HG02870 (cell line): ENCODE measurements around the gene PHF19.

Source experiments
- ATAC-seq: cut with Tn5 transposase; IDR thresholded peaks from one replicate; pipeline ENCODE4 v1.9.1; 2021; ENCODE audit warnings: mild to moderate bottlenecking, moderate library complexity; ENCODE audit not compliant: unreplicated experiment

The PHF19 gene

GRCh38 chr9:120874226-120875194 is 2.5 kb downstream of the PHF19 start:
- no peak for ATAC-seq

DNA sequence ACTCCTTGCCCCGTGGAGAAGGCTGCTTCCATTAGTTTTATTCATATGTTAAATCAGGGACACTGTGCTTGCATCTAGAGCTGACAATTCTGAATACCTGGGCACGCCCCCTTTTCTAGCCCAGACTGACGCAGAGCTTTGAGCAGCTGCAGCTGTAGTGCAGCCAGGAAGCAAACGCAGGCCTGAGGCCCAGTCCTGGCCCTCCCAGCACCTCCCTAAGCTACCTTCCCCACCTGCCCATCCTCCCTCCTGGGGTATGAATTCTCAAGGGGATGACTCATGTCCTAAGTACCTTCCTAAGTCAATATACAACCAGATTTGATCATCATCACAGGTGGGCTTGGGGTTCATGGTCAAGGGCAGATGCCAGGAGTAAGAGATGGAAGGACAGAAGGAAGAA is 3.5 kb downstream of the PHF19 start:
- no peak for ATAC-seq

- no peak for ATAC-seq
Observed at GRCh38 chr9:120872791-120873502, 4.0 kb downstream of the PHF19 start.

GRCh38 chr9:120870206-120870605 is 6.8 kb downstream of the PHF19 start:
- no peak for ATAC-seq

DNA sequence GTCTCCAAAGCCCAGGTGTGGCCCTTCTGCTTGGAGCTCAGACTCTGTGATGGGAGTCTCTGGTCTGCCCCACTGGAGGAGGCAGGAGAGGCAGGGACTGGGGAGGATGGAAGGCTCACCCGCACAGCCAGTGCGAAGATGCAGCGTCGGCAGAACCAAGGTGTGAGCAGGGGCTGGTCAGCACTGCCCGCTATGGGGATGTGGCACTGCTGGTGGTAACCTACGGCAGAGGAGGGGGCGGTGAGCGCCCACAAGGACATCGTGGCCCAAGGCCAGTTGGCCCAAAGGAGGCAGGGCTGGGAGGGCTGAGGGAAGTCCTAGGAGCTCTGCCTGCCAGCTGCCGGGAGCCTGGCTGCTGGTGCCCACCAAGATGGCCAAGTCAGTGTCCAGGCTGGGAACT is 7.3 kb downstream of the PHF19 start:
- ATAC-seq = no peak

DNA sequence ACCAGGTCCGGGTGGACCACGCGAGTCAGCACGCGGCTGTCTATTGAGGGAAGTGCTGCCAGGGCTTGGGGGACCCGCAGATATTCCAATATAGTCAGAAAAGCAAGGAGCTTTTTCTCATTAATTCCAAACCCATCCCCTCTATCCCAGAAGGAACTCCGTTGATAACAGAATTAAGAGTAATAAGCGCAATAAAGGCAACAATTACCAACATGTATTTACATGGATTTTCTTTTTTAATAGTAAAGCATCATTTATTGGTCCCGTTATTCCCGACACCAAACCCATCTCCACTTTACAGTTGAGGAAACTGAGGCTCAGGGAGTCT is 7.7 kb downstream of the PHF19 start:
- ATAC-seq = no peak

- ATAC-seq = peak; percentile 83
Observed at GRCh38 chr9:120868676-120869359, 8.2 kb downstream of the PHF19 start.

- no peak for ATAC-seq
Observed at GRCh38 chr9:120868339-120868675, 8.7 kb downstream of the PHF19 start.

GRCh38 chr9:120867676-120868338 is 9.2 kb downstream of the PHF19 start:
- ATAC-seq = no peak

GRCh38 chr9:120866651-120867050 is 10.3 kb downstream of the PHF19 start:
- no peak for ATAC-seq

GRCh38 chr9:120865809-120866208 is 11.2 kb downstream of the PHF19 start:
- ATAC-seq = no peak

- ATAC-seq = no peak
Observed at GRCh38 chr9:120865176-120865575, 11.8 kb downstream of the PHF19 start.

DNA sequence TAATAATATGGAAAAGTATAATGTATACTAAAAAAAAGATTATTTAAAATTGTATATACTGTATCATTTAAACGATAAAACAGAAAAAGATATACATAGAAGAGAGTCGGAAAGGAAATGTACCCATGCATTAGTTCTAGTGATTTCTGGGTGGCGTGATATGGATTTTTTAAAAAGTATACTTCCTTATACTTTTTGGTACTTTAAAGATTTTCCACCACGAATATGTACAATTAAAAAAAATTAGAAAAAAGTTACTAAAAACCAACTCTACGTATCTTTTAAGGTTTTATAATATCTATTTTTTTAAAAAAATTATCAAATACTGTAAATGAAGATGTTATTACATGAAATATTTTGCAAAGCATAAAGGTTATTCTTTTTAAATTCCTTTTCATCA is 12.3 kb downstream of the PHF19 start:
- no peak for ATAC-seq

GRCh38 chr9:120863833-120864232 is 13.2 kb downstream of the PHF19 start:
- ATAC-seq = no peak

GRCh38 chr9:120862452-120862851 is 14.5 kb downstream of the PHF19 start:
- no peak for ATAC-seq

DNA sequence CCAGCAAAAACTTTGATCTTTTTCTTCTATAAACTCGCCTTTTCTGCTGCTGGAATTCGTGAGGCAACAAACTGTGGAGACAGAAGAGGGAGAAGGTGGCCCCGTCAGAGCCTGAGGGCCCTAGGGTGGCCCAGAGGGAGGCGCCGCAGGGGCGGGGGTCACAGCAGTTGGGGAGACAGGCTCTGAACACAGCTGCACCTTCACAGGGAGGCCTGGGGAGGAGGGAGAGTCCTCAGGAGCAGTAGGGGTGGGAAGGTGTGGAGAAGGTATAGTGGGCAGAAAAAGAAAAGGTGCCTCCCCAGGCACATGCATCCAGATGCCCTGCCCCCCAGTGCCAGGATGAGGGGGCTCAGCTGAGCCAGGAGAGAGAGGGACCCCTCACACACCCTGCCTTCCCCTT is 15.1 kb downstream of the PHF19 start:
- ATAC-seq = no peak

- ATAC-seq = no peak
Observed at GRCh38 chr9:120860083-120860482, 16.9 kb downstream of the PHF19 start.

DNA sequence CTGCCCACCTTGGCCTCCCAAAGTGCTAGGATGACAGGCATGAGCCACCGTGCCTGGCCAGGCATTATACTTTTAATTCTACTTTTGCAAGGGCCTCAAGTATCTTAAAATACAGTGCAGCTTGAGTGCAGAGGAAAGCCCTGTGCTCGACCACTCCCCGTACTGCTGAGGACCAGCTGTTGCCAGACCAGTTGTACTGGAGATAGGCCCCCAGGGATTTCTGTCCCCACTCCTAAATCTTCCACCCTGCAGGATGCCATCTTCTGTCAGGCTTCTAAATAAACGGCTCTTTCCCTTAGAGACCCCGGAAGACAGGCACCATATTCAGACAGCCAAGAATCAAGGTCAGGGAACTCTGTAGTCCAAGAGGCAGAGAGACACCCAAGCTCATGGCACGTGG is 17.6 kb downstream of the PHF19 start:
- ATAC-seq = no peak

- no peak for ATAC-seq
Observed at GRCh38 chr9:120857902-120858301, 19.1 kb downstream of the PHF19 start.

GRCh38 chr9:120857481-120857880 is 19.5 kb downstream of the PHF19 start:
- no peak for ATAC-seq

DNA sequence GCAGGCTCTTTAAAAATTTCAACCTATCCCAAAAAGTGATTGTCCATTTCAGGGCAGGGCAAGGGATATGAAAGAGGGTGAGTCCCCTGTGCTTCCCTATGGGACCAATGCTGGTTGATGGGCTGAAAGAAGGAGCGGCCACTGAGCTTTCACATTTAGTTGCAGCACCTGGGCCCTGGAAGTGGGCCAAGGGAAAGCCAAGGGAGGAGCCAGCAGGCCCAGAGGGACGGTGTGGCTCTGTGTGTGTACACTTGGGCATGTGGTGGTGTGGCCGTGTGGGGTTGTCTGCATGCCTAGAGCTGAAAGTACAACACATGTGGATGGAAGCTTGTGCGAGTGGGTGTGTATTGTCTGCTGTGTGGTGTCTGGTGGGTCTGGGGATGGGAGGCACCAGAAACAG is 20.3 kb downstream of the PHF19 start:
- no peak for ATAC-seq
